Hepatocyte (in vitro differentiated cells): ENCODE results near the gene SAFB2. TPM values are rescaled to one million over a fixed set of nuclear protein-coding genes. Genes with fewer than 3 reads are reported as not detected.

Source experiments
- DNase-seq: peaks from one replicate; pipeline ENCODE4 v3.0.0-alpha.2; 2016; ENCODE audit warnings: low spot score
- H2AFZ ChIP-seq: fragments of 200-600 bp; sonication (generic); 2 replicates; pipeline ENCODE4 v1.6.0; 2016; ENCODE audit warnings: antibody characterized with exemption, mild to moderate bottlenecking
- H3K27ac ChIP-seq: fragments of 200-600 bp; sonication (generic); 2 replicates; pipeline ENCODE4 v1.5.1; 2016; ENCODE audit warnings: mild to moderate bottlenecking
- H3K27me3 ChIP-seq: fragments of 200-600 bp; sonication (generic); 2 replicates; pipeline ENCODE4 v1.6.1; 2016
- H3K36me3 ChIP-seq: fragments of 200-600 bp; sonication (generic); replicated peaks from 2 replicates; pipeline ENCODE4 v1.5.1; 2016; ENCODE audit warnings: low read depth; ENCODE audit not compliant: insufficient read depth
- H3K4me1 ChIP-seq: fragments of 200-600 bp; sonication (generic); 2 replicates; pipeline ENCODE4 v1.5.1; 2016; ENCODE audit warnings: mild to moderate bottlenecking, moderate library complexity; ENCODE audit not compliant: insufficient read depth
- H3K4me2 ChIP-seq: fragments of 200-600 bp; sonication (generic); 2 replicates; pipeline ENCODE4 v1.6.0; 2016
- H3K4me3 ChIP-seq: fragments of 200-600 bp; sonication (generic); 2 replicates; pipeline ENCODE4 v1.5.1; 2016; ENCODE audit warnings: mild to moderate bottlenecking
- H3K79me2 ChIP-seq: fragments of 200-600 bp; sonication (generic); 2 replicates; pipeline ENCODE4 v1.6.0; 2017; ENCODE audit warnings: mild to moderate bottlenecking
- H3K9me2 ChIP-seq: fragments of 200-600 bp; sonication (generic); replicated peaks from 2 replicates; pipeline ENCODE4 v1.6.0; 2017; ENCODE audit warnings: mild to moderate bottlenecking; ENCODE audit not compliant: insufficient read depth
- H3K9me3 ChIP-seq: fragments of 200-600 bp; sonication (generic); 2 replicates; pipeline ENCODE4 v1.5.1; 2016; ENCODE audit warnings: low read depth, mild to moderate bottlenecking
- H4K20me1 ChIP-seq: fragments of 200-600 bp; sonication (generic); 2 replicates; pipeline ENCODE4 v1.6.0; 2016; ENCODE audit warnings: mild to moderate bottlenecking; ENCODE audit not compliant: insufficient read depth, poor library complexity, severe bottlenecking
- EZH2 ChIP-seq: fragments of 200-600 bp; sonication (generic); IDR thresholded peaks from 2 replicates; pipeline ENCODE4 v1.6.1; 2016; ENCODE audit warnings: antibody characterized with exemption, mild to moderate bottlenecking, borderline replicate concordance
- EZH2phosphoT487 ChIP-seq: fragments of 200-600 bp; sonication (generic); IDR thresholded peaks from one replicate; pipeline ENCODE4 v1.6.1; 2018; ENCODE audit warnings: antibody characterized with exemption, mild to moderate bottlenecking, low read depth, moderate library complexity; ENCODE audit not compliant: unreplicated experiment, severe bottlenecking
- WGBS: methylation state at CpG from one replicate; pipeline ENCODE4 v1.1.6; 2016; ENCODE audit warnings: low lambda C conversion rate; ENCODE audit errors: missing lambda C conversion rate; 5-methylcytosine and 5-hydroxymethylcytosine counted together
- polyA plus RNA-seq: library from polyadenylated mRNA; unstranded; fragments of >200 nt; fragmentation: Nextera tagmentation; extraction: Ambion mirVana; gene quantifications from 2 replicates; pipeline ENCODE4 v1.2.1, GENCODE V29; 2016
- total RNA-seq: library from RNA; depleted of rRNA; stranded (reverse); fragments of >200 nt; gene quantifications from 2 replicates; pipeline ENCODE4 v1.2.3, GENCODE V29; 2014
- TF ChIP-seq, protein P1 (sequence below): fragments of 200-600 bp; sonication (generic); IDR thresholded peaks from 2 replicates; pipeline ENCODE4 v1.5.1; 2016; ENCODE audit warnings: antibody characterized with exemption, mild to moderate bottlenecking; ENCODE audit not compliant: poor library complexity

The SAFB2 gene
- total and polyA plus RNA-seq, 2 experiments from 2014 or later: 21.1 to 42.6 TPM

DNA sequence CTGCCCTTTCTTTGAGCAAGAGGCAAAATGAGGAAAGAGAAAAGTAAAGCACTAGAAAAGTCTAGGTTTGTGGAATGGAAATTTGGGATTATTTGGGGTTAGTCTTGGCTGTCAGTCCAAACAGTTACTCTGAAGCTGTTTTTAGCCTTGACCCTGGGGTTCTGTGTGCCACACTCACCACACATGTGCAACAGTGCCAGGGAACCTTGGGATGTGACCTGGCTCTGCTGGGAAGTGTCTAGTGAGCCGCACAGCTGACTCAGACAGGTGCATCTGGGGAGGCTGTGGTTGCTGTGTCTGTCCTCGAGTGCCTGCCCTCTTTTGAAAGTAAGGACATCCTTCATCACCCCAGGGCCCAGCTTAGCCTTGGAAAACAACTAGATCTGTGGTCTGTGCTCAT is 41.9 kb upstream of the SAFB2 start:
- H3K4me3 ChIP-seq: no peak overlapping the region
- H3K79me2 ChIP-seq: no peaks in the 10 kb centered on the region
- no peaks in the 10 kb centered on the region for H3K4me1 ChIP-seq
- no peak overlapping the region for H3K27ac ChIP-seq
- H3K36me3 ChIP-seq: no peaks in the 10 kb centered on the region
- no peak overlapping the region for H2AFZ ChIP-seq
- no peak overlapping the region for H3K4me2 ChIP-seq
- TF ChIP-seq, protein P1, sequence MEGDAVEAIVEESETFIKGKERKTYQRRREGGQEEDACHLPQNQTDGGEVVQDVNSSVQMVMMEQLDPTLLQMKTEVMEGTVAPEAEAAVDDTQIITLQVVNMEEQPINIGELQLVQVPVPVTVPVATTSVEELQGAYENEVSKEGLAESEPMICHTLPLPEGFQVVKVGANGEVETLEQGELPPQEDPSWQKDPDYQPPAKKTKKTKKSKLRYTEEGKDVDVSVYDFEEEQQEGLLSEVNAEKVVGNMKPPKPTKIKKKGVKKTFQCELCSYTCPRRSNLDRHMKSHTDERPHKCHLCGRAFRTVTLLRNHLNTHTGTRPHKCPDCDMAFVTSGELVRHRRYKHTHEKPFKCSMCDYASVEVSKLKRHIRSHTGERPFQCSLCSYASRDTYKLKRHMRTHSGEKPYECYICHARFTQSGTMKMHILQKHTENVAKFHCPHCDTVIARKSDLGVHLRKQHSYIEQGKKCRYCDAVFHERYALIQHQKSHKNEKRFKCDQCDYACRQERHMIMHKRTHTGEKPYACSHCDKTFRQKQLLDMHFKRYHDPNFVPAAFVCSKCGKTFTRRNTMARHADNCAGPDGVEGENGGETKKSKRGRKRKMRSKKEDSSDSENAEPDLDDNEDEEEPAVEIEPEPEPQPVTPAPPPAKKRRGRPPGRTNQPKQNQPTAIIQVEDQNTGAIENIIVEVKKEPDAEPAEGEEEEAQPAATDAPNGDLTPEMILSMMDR: no peak
- TF ChIP-seq EZH2 (no peak), EZH2phosphoT487 (no peak)
- DNase-seq: no peak
- 94% methylated on average over 2 of the region's 2 CpGs for WGBS
- H3K9me3 ChIP-seq: no peaks in the 10 kb centered on the region
- no peaks in the 10 kb centered on the region for H3K9me2 ChIP-seq
- no peaks in the 10 kb centered on the region for H3K27me3 ChIP-seq
- H4K20me1 ChIP-seq: no peaks in the 10 kb centered on the region

DNA sequence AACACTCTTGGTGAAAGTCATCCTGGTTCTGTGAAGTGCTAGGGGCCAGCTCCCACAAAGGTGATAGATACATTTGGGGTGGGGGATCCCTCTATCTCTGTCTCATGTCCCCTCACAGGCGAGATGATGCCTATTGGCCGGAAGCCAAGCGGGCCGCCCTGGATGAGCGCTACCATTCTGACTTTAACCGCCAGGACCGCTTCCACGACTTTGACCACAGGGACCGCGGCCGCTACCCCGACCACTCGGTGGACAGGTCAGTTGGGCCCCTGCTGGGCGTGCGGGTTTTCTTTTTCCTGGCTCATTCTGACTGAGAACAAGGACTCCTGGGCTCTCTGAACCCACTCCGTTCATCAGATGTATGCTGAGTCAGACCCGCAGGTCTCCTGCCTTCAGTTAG is 41.3 kb upstream of the SAFB2 start:
- no peaks in the 10 kb centered on the region for H3K79me2 ChIP-seq
- no peaks in the 10 kb centered on the region for H3K9me3 ChIP-seq
- 99% methylated on average over 17 of the region's 17 CpGs for WGBS
- H3K9me2 ChIP-seq: no peaks in the 10 kb centered on the region
- no peaks in the 10 kb centered on the region for H3K27me3 ChIP-seq
- no peak overlapping the region for H3K4me3 ChIP-seq
- no peak overlapping the region for H2AFZ ChIP-seq
- DNase-seq: no peak
- H3K36me3 ChIP-seq: no peaks in the 10 kb centered on the region
- H4K20me1 ChIP-seq: no peaks in the 10 kb centered on the region
- H3K4me1 ChIP-seq: no peaks in the 10 kb centered on the region
- H3K27ac ChIP-seq: no peak overlapping the region
- TF ChIP-seq, protein P1: no peak
- no peak for TF ChIP-seq EZH2
- no peak for TF ChIP-seq EZH2phosphoT487
- no peak overlapping the region for H3K4me2 ChIP-seq

DNA sequence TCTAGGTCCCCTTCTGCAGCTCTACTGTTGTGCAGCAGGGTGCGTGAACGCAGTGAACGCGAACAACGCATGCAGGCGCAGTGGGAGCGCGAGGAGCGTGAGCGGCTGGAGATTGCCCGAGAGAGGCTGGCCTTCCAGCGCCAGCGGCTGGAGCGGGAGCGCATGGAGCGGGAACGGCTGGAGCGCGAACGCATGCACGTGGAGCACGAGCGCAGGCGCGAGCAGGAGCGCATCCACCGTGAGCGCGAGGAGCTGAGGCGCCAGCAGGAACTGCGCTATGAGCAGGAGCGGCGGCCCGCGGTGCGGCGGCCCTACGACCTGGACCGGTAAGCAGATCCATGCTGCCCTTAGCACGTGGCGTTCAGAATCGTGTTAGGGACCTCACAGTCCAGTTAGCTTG is 38.9 kb upstream of the SAFB2 start:
- no peak overlapping the region for H3K4me2 ChIP-seq
- no peaks in the 10 kb centered on the region for H3K9me2 ChIP-seq
- H3K27ac ChIP-seq: no peak overlapping the region
- no peak overlapping the region for H2AFZ ChIP-seq
- H3K9me3 ChIP-seq: no peaks in the 10 kb centered on the region
- DNase-seq: no peak
- no peaks in the 10 kb centered on the region for H3K27me3 ChIP-seq
- 98% methylated on average over 41 of the region's 42 CpGs for WGBS
- TF ChIP-seq EZH2phosphoT487 (no peak), EZH2 (no peak)
- TF ChIP-seq, protein P1: no peak
- H3K36me3 ChIP-seq: no peaks in the 10 kb centered on the region
- no peaks in the 10 kb centered on the region for H3K79me2 ChIP-seq
- no peaks in the 10 kb centered on the region for H3K4me1 ChIP-seq
- no peak overlapping the region for H3K4me3 ChIP-seq
- no peaks in the 10 kb centered on the region for H4K20me1 ChIP-seq

DNA sequence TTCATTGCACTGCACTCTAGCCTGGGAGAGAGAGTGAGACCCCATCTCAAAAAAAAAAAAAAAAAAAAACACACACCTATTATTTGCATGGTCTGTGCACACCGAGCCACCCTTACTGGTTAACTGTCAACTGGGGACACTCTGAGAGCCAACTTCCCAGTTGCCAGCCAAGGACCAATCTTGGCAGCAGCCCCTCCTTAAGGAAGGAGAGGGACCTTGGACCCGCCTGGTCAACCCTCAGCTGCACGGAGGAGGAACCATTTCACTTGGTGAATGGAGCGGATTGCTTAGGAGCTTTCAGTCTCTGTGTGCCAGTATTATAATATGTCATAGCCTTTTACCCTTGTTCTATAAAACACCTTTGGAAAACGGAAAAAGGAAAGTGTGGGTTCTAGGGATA is 32.8 kb upstream of the SAFB2 start:
- no peak for TF ChIP-seq EZH2phosphoT487
- TF ChIP-seq, protein P1: no peak
- TF ChIP-seq EZH2: no peak
- Histone ChIP-seq H3K27me3 (no peaks in the 10 kb centered on the region), H3K4me1 (no peaks in the 10 kb centered on the region), H2AFZ (no peak overlapping the region), H3K4me2 (no peak overlapping the region), H3K4me3 (no peak overlapping the region), H4K20me1 (no peaks in the 10 kb centered on the region), H3K36me3 (no peaks in the 10 kb centered on the region), H3K9me3 (no peaks in the 10 kb centered on the region), H3K79me2 (peaks cover 2% of the 10 kb centered on the region), H3K27ac (no peak overlapping the region), H3K9me2 (no peaks in the 10 kb centered on the region)
- DNase-seq: no peak
- WGBS: 98% methylated on average over 5 of the region's 5 CpGs
